Chondrocyte (in vitro differentiated cells): Measurements from ENCODE around the gene CFI. TPM values are rescaled to one million over a fixed set of nuclear protein-coding genes. Genes with fewer than 3 reads are reported as not detected.

Source experiments
- DNase-seq: peaks from one replicate; pipeline ENCODE4 v3.0.0; 2021; ENCODE audit warnings: mixed read lengths, low spot score
- H3K27ac Mint-ChIP-seq: one replicate; pipeline ENCODE4 v1.8.0; 2021; ENCODE audit warnings: mild to moderate bottlenecking, moderate library complexity, mixed read lengths; ENCODE audit not compliant: unreplicated experiment
- H3K27me3 Mint-ChIP-seq: 2 replicates; pipeline ENCODE4 v1.8.0; 2021; ENCODE audit warnings: low read depth, mixed read lengths
- H3K36me3 Mint-ChIP-seq: 2 replicates; pipeline ENCODE4 v1.8.0; 2021; ENCODE audit warnings: low read depth, mixed read lengths
- H3K4me1 Mint-ChIP-seq: 2 replicates; pipeline ENCODE4 v1.8.0; 2021; ENCODE audit warnings: low read depth, mild to moderate bottlenecking, mixed read lengths
- H3K4me3 Mint-ChIP-seq: one replicate; pipeline ENCODE4 v1.8.0; 2021; ENCODE audit warnings: mild to moderate bottlenecking, moderate library complexity, mixed read lengths; ENCODE audit not compliant: unreplicated experiment
- H3K9me3 Mint-ChIP-seq: 2 replicates; pipeline ENCODE4 v1.8.0; 2021; ENCODE audit warnings: low read depth, mixed read lengths
- total RNA-seq: library from RNA; stranded (reverse); gene quantifications from 3 replicates; pipeline ENCODE4 v1.2.1, GENCODE V29; 2021
- TF ChIP-seq, protein P1 (sequence below): fragments of 200-600 bp; sonication (generic); IDR thresholded peaks from 2 replicates; pipeline ENCODE4 v1.5.0; 2021; ENCODE audit warnings: antibody characterized with exemption, mild to moderate bottlenecking, moderate library complexity

CFI gene
- total RNA-seq, 1 donor from 2014 or later = not detected

DNA sequence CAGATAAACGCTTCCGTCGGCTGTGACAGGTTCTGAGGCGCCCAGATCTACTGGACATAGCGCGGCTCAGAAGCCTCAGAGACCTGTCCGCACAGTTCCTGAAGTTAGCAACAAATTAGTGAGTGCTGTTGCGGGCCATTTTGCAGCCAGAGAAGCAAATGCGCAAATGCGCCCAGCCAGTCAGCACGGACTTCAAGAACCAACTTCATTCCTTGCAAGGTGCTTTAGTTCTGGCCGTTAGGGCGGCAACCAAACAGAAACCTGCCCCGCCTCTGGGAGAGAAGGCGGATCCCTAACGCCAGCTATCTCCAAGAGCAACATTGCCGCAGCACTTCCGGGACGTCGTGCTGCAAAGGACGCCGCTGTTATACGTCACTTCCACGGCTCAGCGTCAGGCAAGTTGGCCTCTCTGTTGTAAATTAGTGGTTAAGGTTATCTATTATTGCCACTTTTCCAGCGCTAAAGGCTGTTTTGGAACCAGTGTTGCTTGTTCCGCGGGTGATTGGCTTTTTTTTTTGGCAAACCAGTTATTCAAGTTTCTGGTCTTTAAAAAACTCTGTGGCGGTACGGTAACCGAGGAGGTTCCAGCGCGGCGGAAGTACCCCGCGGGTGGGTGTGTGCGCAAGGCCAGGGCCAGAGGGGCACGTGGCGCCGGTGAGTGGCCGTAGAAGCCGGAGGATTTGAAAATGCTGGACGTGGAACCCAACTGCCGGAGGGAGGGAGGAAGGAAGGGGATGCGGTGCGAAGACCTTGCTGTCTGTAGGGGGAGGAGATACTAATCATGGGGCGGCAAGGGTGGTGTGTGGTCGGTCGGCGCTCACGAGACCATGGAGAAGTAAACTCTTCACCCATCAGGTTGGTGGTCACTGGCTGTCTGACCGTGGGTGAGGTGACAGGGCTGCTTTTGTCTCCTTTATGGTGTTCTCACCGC is 13.6 kb upstream of the CFI start, which contains the start of gene GAR1:
GAR1 (plus strand) TSS at position 612 of the 931 bp plus-strand sequence. CDS start 403 bp downstream, outside the sequence.
- TF ChIP-seq, protein P1, sequence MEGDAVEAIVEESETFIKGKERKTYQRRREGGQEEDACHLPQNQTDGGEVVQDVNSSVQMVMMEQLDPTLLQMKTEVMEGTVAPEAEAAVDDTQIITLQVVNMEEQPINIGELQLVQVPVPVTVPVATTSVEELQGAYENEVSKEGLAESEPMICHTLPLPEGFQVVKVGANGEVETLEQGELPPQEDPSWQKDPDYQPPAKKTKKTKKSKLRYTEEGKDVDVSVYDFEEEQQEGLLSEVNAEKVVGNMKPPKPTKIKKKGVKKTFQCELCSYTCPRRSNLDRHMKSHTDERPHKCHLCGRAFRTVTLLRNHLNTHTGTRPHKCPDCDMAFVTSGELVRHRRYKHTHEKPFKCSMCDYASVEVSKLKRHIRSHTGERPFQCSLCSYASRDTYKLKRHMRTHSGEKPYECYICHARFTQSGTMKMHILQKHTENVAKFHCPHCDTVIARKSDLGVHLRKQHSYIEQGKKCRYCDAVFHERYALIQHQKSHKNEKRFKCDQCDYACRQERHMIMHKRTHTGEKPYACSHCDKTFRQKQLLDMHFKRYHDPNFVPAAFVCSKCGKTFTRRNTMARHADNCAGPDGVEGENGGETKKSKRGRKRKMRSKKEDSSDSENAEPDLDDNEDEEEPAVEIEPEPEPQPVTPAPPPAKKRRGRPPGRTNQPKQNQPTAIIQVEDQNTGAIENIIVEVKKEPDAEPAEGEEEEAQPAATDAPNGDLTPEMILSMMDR = peak; percentile 2
- peak within 1 kb of the TSS; percentile 98 for H3K4me3 Mint-ChIP-seq
- peaks cover 32% of the 10 kb centered on the region for H3K4me1 Mint-ChIP-seq
- peak within 1 kb of the TSS; percentile 96 for H3K27ac Mint-ChIP-seq
- DNase-seq = peak; percentile 94
- H3K36me3 Mint-ChIP-seq = peaks cover 7% of the 10 kb centered on the region
- no peaks in the 10 kb centered on the region for H3K9me3 Mint-ChIP-seq
- H3K27me3 Mint-ChIP-seq = no peaks in the 10 kb centered on the region

- Mint-ChIP-seq H3K9me3 (no peaks in the 10 kb centered on the region), H3K27ac (no peak overlapping the region), H3K27me3 (peaks cover 5% of the 10 kb centered on the region), H3K36me3 (no peaks in the 10 kb centered on the region), H3K4me3 (no peak overlapping the region), H3K4me1 (peaks cover 16% of the 10 kb centered on the region)
- no peak for DNase-seq
- TF ChIP-seq, protein P1 = no peak
Measured at GRCh38 chr4:109811707-109812106, 9.9 kb upstream of the CFI start.

GRCh38 chr4:109810552-109811387 is 9.0 kb upstream of the CFI start:
- Mint-ChIP-seq H3K9me3 (no peaks in the 10 kb centered on the region), H3K27ac (no peak overlapping the region), H3K36me3 (no peaks in the 10 kb centered on the region), H3K27me3 (peaks cover 7% of the 10 kb centered on the region), H3K4me1 (peaks cover 7% of the 10 kb centered on the region), H3K4me3 (no peak overlapping the region)
- DNase-seq = no peak
- TF ChIP-seq, protein P1 = no peak

GRCh38 chr4:109809655-109810054 is 7.9 kb upstream of the CFI start:
- H3K4me1 Mint-ChIP-seq = peaks cover 1% of the 10 kb centered on the region
- peaks cover 7% of the 10 kb centered on the region for H3K27me3 Mint-ChIP-seq
- no peak overlapping the region for H3K27ac Mint-ChIP-seq

More at GRCh38 chr4:109809655-109810054, 7.9 kb upstream of the CFI start:
- H3K9me3 Mint-ChIP-seq = no peaks in the 10 kb centered on the region
- no peak overlapping the region for H3K4me3 Mint-ChIP-seq
- no peaks in the 10 kb centered on the region for H3K36me3 Mint-ChIP-seq
- DNase-seq = no peak
- TF ChIP-seq, protein P1 = no peak
